Adrenal gland (tissue), 5 donors: ENCODE results near the gene CDY2A.
"Not testable (repeated sequence)": the region's sequence is repeated elsewhere in the genome, so short reads cannot be mapped to it uniquely, and the experiment has no call there.

ENCODE experiments used
- POLR2A ChIP-seq, 2 donors: fragments of 450-650 bp; IDR thresholded peaks; one replicate each; pipeline ENCODE4 v1.6.1; 2017; ENCODE audit warnings: antibody characterized with exemption in 2 of 2, mild to moderate bottlenecking in 2 of 2, moderate library complexity in 1 of 2
- TF ChIP-seq, protein P1 (sequence below), 6 experiments: fragments of 450-650 bp in 4 of 6; fragments of 200-600 bp in 2 of 6; sonication (generic) in 1 of 6; IDR thresholded peaks; 1 replicate in 5 of 6; 2 replicates in 1 of 6; pipeline versions ENCODE4 v1.5.1 to v1.8.0; 2016 to 2021; ENCODE audit warnings: antibody characterized with exemption in 6 of 6, mild to moderate bottlenecking in 2 of 6, moderate library complexity in 1 of 6
- donor health status: DM: no; HTN: no; CAD: no.

DNA sequence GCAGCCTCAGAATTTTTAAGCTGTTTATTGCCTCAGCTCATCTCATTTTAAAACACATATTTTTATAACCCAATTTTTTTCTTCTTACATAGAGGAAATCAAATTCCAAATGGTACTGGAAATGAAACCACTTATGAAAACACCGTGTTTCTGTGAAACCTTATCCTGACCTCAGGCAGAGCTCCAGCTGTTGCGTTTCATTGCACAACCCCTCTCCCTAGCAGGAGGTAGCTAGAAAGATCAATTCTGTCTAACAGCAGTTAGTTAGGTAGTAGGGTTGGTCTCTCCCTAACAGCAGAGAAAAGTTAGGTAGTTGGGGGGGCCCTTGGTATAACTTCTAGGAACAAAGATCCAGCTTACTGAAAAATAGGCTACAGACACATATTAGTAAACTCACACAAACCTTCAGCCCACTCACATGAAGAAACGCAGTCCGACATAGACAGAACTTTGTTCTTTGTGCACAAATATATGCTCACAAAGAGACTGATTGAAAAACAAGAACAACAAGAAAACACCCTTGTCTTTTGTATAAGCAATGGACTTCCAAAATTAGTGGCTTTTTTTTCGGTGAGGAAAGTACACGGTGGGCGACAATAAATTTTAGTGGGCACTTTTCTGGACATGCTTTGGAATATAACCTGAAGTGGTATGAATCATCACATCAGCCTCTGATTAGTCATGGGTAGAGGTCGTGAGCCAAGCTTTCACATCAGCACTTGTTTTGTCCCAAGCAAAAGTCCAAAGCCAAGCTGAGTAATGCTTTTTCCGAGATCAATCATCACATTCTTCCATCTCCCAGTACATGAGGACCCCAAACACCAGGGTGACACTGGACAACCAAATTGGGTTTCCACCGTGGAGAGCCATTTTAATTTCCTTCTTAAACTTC, 22.8 kb downstream of the CDY2A start:
- TF ChIP-seq, protein P1, sequence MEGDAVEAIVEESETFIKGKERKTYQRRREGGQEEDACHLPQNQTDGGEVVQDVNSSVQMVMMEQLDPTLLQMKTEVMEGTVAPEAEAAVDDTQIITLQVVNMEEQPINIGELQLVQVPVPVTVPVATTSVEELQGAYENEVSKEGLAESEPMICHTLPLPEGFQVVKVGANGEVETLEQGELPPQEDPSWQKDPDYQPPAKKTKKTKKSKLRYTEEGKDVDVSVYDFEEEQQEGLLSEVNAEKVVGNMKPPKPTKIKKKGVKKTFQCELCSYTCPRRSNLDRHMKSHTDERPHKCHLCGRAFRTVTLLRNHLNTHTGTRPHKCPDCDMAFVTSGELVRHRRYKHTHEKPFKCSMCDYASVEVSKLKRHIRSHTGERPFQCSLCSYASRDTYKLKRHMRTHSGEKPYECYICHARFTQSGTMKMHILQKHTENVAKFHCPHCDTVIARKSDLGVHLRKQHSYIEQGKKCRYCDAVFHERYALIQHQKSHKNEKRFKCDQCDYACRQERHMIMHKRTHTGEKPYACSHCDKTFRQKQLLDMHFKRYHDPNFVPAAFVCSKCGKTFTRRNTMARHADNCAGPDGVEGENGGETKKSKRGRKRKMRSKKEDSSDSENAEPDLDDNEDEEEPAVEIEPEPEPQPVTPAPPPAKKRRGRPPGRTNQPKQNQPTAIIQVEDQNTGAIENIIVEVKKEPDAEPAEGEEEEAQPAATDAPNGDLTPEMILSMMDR (IDR thresholded peaks at IDR 0.05), result not testable (repeated sequence)
- TF ChIP-seq POLR2A (IDR thresholded peaks at IDR 0.05), result not testable (repeated sequence)
